ENCODE data around the gene FTSJ3.
"Not testable (repeated sequence)": the region's sequence is repeated elsewhere in the genome, so short reads cannot be mapped to it uniquely, and the experiment has no call there.

Gene FTSJ3

GRCh38 chr17:63826468-63827001 lies 928 bp downstream of the FTSJ3 start:
- no peak for DNase-seq

GRCh38 chr17:63824362-63824761 lies 3.1 kb downstream of the FTSJ3 start:
- DNase-seq: no peak

GRCh38 chr17:63823659-63824331 lies 3.7 kb downstream of the FTSJ3 start:
- DNase-seq: no peak

- no peak for DNase-seq
Measured at GRCh38 chr17:63822537-63822936, 4.9 kb downstream of the FTSJ3 start.

GRCh38 chr17:63821804-63822203 lies 5.7 kb downstream of the FTSJ3 start:
- no peak for DNase-seq

GRCh38 chr17:63820963-63821561 lies 6.4 kb downstream of the FTSJ3 start:
- no peak for DNase-seq

- no peak for DNase-seq
Measured at GRCh38 chr17:63819585-63820537, 7.6 kb downstream of the FTSJ3 start.

- DNase-seq: no peak
Measured at GRCh38 chr17:63819131-63819530, 8.3 kb downstream of the FTSJ3 start.

- no peak for DNase-seq
Measured at GRCh38 chr17:63817736-63818385, 9.6 kb downstream of the FTSJ3 start.

- no peak for DNase-seq
Measured at GRCh38 chr17:63816669-63817068, 10.8 kb downstream of the FTSJ3 start.

- no peak for DNase-seq
Measured at GRCh38 chr17:63816123-63816522, 11.3 kb downstream of the FTSJ3 start.

GRCh38 chr17:63809970-63810369 lies 17.5 kb downstream of the FTSJ3 start:
- DNase-seq: no peak

GRCh38 chr17:63805591-63805990 lies 21.9 kb downstream of the FTSJ3 start:
- no peak for DNase-seq

GRCh38 chr17:63804328-63804727 lies 23.1 kb downstream of the FTSJ3 start:
- DNase-seq: no peak

- DNase-seq: no peak
Measured at GRCh38 chr17:63800783-63801182, 26.7 kb downstream of the FTSJ3 start.

GRCh38 chr17:63798572-63799106 lies 28.8 kb downstream of the FTSJ3 start:
- DNase-seq: no peak

- DNase-seq: not testable (repeated sequence)
Measured at GRCh38 chr17:63796375-63796774, 31.1 kb downstream of the FTSJ3 start.

GRCh38 chr17:63792055-63792729 lies 35.3 kb downstream of the FTSJ3 start:
- DNase-seq: no peak

- DNase-seq: no peak
Measured at GRCh38 chr17:63790057-63790456, 37.4 kb downstream of the FTSJ3 start.

GRCh38 chr17:63786971-63787711 lies 40.3 kb downstream of the FTSJ3 start:
- no peak for DNase-seq

GRCh38 chr17:63786117-63786516 lies 41.3 kb downstream of the FTSJ3 start:
- no peak for DNase-seq
